ENCODE measurements around the gene GRPEL2. TPM values are rescaled to one million over a fixed set of nuclear protein-coding genes. Genes with fewer than 3 reads are reported as not detected.

GRPEL2 gene
- total and polyA plus RNA-seq, 2 experiments from 2014 or later: 20.2 to 62.2 TPM

DNA sequence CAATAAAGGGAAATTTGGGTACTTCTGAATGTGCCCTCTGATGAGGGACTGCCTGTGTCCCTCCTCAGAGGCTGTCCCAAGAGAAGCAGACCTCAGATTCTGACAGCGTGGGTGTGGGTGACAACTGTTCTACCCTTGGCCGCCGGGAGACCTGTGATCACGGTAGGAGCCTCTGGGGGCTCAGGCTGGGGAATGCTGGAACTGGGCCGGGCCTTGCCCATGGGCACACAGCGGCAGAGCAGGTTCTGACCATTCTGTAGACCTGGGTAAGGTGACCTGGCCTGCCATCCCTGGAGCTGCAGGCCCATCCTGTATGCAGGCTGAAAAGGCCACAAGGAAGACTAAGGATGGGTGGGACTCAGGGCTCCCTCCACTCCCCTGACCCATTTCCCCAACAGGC is 29.5 kb upstream of the GRPEL2 start (continued):
- TF ChIP-seq, protein P1, sequence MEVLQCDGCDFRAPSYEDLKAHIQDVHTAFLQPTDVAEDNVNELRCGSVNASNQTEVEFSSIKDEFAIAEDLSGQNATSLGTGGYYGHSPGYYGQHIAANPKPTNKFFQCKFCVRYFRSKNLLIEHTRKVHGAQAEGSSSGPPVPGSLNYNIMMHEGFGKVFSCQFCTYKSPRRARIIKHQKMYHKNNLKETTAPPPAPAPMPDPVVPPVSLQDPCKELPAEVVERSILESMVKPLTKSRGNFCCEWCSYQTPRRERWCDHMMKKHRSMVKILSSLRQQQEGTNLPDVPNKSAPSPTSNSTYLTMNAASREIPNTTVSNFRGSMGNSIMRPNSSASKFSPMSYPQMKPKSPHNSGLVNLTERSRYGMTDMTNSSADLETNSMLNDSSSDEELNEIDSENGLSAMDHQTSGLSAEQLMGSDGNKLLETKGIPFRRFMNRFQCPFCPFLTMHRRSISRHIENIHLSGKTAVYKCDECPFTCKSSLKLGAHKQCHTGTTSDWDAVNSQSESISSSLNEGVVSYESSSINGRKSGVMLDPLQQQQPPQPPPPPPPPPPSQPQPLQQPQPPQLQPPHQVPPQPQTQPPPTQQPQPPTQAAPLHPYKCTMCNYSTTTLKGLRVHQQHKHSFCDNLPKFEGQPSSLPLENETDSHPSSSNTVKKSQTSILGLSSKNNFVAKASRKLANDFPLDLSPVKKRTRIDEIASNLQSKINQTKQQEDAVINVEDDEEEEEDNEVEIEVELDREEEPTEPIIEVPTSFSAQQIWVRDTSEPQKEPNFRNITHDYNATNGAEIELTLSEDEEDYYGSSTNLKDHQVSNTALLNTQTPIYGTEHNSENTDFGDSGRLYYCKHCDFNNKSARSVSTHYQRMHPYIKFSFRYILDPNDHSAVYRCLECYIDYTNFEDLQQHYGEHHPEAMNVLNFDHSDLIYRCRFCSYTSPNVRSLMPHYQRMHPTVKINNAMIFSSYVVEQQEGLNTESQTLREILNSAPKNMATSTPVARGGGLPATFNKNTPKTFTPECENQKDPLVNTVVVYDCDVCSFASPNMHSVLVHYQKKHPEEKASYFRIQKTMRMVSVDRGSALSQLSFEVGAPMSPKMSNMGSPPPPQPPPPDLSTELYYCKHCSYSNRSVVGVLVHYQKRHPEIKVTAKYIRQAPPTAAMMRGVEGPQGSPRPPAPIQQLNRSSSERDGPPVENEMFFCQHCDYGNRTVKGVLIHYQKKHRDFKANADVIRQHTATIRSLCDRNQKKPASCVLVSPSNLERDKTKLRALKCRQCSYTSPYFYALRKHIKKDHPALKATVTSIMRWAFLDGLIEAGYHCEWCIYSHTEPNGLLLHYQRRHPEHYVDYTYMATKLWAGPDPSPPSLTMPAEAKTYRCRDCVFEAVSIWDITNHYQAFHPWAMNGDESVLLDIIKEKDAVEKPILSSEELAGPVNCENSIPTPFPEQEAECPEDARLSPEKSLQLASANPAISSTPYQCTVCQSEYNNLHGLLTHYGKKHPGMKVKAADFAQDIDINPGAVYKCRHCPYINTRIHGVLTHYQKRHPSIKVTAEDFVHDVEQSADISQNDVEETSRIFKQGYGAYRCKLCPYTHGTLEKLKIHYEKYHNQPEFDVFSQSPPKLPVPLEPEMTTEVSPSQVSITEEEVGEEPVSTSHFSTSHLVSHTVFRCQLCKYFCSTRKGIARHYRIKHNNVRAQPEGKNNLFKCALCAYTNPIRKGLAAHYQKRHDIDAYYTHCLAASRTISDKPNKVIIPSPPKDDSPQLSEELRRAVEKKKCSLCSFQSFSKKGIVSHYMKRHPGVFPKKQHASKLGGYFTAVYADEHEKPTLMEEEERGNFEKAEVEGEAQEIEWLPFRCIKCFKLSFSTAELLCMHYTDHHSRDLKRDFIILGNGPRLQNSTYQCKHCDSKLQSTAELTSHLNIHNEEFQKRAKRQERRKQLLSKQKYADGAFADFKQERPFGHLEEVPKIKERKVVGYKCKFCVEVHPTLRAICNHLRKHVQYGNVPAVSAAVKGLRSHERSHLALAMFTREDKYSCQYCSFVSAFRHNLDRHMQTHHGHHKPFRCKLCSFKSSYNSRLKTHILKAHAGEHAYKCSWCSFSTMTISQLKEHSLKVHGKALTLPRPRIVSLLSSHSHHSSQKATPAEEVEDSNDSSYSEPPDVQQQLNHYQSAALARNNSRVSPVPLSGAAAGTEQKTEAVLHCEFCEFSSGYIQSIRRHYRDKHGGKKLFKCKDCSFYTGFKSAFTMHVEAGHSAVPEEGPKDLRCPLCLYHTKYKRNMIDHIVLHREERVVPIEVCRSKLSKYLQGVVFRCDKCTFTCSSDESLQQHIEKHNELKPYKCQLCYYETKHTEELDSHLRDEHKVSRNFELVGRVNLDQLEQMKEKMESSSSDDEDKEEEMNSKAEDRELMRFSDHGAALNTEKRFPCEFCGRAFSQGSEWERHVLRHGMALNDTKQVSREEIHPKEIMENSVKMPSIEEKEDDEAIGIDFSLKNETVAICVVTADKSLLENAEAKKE (CRISPR knock-in tag; IDR thresholded peaks at IDR 0.05): no peak
- TF ChIP-seq REST (IDR thresholded peaks at IDR 0.05; ENCODE audit: unreplicated experiment) (no peak), NANOG (IDR thresholded peaks at IDR 0.05; ENCODE audit: borderline replicate concordance) (no peak), JUNB (IDR thresholded peaks at IDR 0.05; ENCODE audit: unreplicated experiment) (no peak), EZH2 (IDR thresholded peaks at IDR 0.05; ENCODE audit: low read depth, unreplicated experiment) (no peak), POLR2AphosphoS5 (IDR thresholded peaks at IDR 0.05; ENCODE audit: low read depth) (no peak), CREB1 (CRISPR knock-in tag; IDR thresholded peaks at IDR 0.05; ENCODE audit: low read depth) (no peak)
